Measurements from ENCODE around the gene MYLK.

Gene MYLK

DNA sequence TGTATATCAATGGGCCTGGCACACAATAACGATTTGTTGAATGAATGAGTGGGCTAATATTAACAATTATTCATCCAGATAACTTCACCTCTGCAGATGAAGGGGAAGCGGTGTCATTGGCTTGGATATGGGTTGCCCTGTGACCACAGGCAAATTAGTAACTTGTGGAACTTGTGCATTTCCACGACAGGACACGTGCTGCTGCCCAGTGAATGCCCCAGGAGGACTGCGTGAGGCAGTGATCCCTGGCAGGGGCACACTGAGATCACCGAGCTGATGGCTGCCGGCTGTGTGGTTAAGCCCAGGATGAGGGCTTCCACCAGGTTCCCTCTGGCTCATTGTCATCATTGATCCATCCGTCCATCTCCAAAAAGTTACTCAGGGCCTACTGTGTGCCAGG lies 215.2 kb downstream of the MYLK start:
- H3K27me3 ChIP-seq (ENCODE audit: insufficient read depth, poor library complexity, severe bottlenecking), result no peaks in the 10 kb centered on the region
- H3K27ac ChIP-seq (replicated peaks), result no peak overlapping the region
- no peak for DNase-seq (ENCODE audit: low read depth in 1 of 2, low spot score in 1 of 2)
- TF ChIP-seq SPI1 (IDR thresholded peaks at IDR 0.05; ENCODE audit: borderline replicate concordance, low read depth) (no peak), GABPA (IDR thresholded peaks at IDR 0.05; ENCODE audit: low read depth) (no peak), POLR2AphosphoS5 (IDR thresholded peaks at IDR 0.05; ENCODE audit: low read depth) (no peak), CTCF (IDR thresholded peaks at IDR 0.05; ENCODE audit: insufficient read depth, low read length) (no peak)
- TF ChIP-seq, protein P1, sequence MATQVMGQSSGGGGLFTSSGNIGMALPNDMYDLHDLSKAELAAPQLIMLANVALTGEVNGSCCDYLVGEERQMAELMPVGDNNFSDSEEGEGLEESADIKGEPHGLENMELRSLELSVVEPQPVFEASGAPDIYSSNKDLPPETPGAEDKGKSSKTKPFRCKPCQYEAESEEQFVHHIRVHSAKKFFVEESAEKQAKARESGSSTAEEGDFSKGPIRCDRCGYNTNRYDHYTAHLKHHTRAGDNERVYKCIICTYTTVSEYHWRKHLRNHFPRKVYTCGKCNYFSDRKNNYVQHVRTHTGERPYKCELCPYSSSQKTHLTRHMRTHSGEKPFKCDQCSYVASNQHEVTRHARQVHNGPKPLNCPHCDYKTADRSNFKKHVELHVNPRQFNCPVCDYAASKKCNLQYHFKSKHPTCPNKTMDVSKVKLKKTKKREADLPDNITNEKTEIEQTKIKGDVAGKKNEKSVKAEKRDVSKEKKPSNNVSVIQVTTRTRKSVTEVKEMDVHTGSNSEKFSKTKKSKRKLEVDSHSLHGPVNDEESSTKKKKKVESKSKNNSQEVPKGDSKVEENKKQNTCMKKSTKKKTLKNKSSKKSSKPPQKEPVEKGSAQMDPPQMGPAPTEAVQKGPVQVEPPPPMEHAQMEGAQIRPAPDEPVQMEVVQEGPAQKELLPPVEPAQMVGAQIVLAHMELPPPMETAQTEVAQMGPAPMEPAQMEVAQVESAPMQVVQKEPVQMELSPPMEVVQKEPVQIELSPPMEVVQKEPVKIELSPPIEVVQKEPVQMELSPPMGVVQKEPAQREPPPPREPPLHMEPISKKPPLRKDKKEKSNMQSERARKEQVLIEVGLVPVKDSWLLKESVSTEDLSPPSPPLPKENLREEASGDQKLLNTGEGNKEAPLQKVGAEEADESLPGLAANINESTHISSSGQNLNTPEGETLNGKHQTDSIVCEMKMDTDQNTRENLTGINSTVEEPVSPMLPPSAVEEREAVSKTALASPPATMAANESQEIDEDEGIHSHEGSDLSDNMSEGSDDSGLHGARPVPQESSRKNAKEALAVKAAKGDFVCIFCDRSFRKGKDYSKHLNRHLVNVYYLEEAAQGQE (IDR thresholded peaks at IDR 0.05; ENCODE audit: insufficient replicate concordance, low read depth), result no peak
- H3K4me3 ChIP-seq (replicated peaks; ENCODE audit: insufficient read depth, low read length), result no peak overlapping the region

DNA sequence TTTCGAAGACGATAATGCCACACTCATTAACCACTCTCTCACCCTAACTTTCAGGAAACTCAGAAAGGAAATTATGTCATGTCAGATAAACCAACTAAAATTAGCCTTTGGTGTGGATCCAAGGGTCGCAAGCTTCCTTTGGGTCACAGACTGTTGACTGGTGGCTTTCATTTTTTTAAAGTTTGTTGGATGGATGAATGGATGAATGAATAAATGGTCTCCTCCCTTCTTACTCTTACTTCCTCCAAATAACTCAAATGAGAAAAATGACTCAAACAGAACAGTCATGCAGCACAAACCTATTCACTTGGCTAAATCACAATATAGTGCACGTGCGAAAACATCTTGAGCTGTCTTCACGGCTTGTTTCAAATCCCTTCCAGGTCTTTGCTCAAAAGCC lies 216.3 kb downstream of the MYLK start:
- TF ChIP-seq CTCF (IDR thresholded peaks at IDR 0.05; ENCODE audit: insufficient read depth, low read length), result no peak
- no peak for TF ChIP-seq GABPA (IDR thresholded peaks at IDR 0.05; ENCODE audit: low read depth)
- TF ChIP-seq, protein P1 (IDR thresholded peaks at IDR 0.05; ENCODE audit: insufficient replicate concordance, low read depth), result no peak
- TF ChIP-seq POLR2AphosphoS5 (IDR thresholded peaks at IDR 0.05; ENCODE audit: low read depth), result no peak
- no peak for TF ChIP-seq SPI1 (IDR thresholded peaks at IDR 0.05; ENCODE audit: borderline replicate concordance, low read depth)
- DNase-seq (ENCODE audit: low read depth in 1 of 2, low spot score in 1 of 2), result no peak
- H3K4me3 ChIP-seq (replicated peaks; ENCODE audit: insufficient read depth, low read length), result no peak overlapping the region
- H3K27ac ChIP-seq (replicated peaks), result no peak overlapping the region
- H3K27me3 ChIP-seq (ENCODE audit: insufficient read depth, poor library complexity, severe bottlenecking), result no peaks in the 10 kb centered on the region

DNA sequence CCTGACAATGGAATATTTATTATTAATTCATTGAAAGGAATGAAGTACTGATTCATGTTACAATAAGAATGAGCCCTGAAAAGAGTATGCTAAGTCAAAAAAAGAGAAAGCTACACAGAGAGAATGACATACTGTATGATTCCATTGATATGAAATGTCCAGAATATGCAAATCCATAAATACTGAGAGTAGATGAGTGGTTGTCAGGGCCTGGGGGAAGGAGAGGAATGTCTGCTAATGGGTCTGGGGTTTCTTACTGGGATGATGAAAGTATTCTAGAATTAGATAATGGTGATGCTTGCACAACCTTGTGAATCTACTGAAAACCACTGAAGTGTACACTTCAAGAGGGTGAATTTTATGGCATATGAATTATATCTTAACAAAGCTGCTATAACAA lies 219.4 kb downstream of the MYLK start:
- DNase-seq (ENCODE audit: low read depth in 1 of 2, low spot score in 1 of 2), result no peak
- no peak overlapping the region for H3K4me3 ChIP-seq (replicated peaks; ENCODE audit: insufficient read depth, low read length)
- no peak for TF ChIP-seq GABPA (IDR thresholded peaks at IDR 0.05; ENCODE audit: low read depth)
- TF ChIP-seq, protein P1 (IDR thresholded peaks at IDR 0.05; ENCODE audit: insufficient replicate concordance, low read depth), result no peak
- no peak for TF ChIP-seq CTCF (IDR thresholded peaks at IDR 0.05; ENCODE audit: insufficient read depth, low read length)
- TF ChIP-seq POLR2AphosphoS5 (IDR thresholded peaks at IDR 0.05; ENCODE audit: low read depth), result no peak
- TF ChIP-seq SPI1 (IDR thresholded peaks at IDR 0.05; ENCODE audit: borderline replicate concordance, low read depth), result no peak

More for the DNA sequence above, 219.4 kb downstream of the MYLK start:
- peaks cover 2% of the 10 kb centered on the region for H3K27me3 ChIP-seq (ENCODE audit: insufficient read depth, poor library complexity, severe bottlenecking)
- H3K27ac ChIP-seq (replicated peaks), result no peak overlapping the region

Measured in HL-60 (cell line).